HG03558 (cell line): ENCODE measurements around the gene TMEM240.
"Not testable (repeated sequence)": the region's sequence is repeated elsewhere in the genome, so short reads cannot be mapped to it uniquely, and the experiment has no call there.

Experiments
- ATAC-seq: cut with Tn5 transposase; IDR thresholded peaks from one replicate; pipeline ENCODE4 v1.9.1; 2021; ENCODE audit warnings: moderate number of reproducible peaks; ENCODE audit not compliant: unreplicated experiment; ENCODE audit errors: extremely low read depth

Gene TMEM240

GRCh38 chr1:1541956-1542765 lies 1.7 kb upstream of the TMEM240 start:
- ATAC-seq: no peak

GRCh38 chr1:1540818-1541628 lies 599 bp upstream of the TMEM240 start:
- ATAC-seq: no peak

GRCh38 chr1:1539310-1540089 lies 924 bp downstream of the TMEM240 start:
- no peak for ATAC-seq

GRCh38 chr1:1538989-1539309 lies 1.5 kb downstream of the TMEM240 start:
- no peak for ATAC-seq

- ATAC-seq: no peak
Measured at GRCh38 chr1:1538334-1538733, 2.1 kb downstream of the TMEM240 start.

GRCh38 chr1:1537626-1538250 lies 2.7 kb downstream of the TMEM240 start:
- ATAC-seq: no peak

- ATAC-seq: no peak
Measured at GRCh38 chr1:1536938-1537546, 3.4 kb downstream of the TMEM240 start.

- ATAC-seq: no peak
Measured at GRCh38 chr1:1536019-1536937, 4.1 kb downstream of the TMEM240 start.

- ATAC-seq: no peak
Measured at GRCh38 chr1:1535201-1536018, 5.0 kb downstream of the TMEM240 start.

- no peak for ATAC-seq
Measured at GRCh38 chr1:1534401-1535154, 5.8 kb downstream of the TMEM240 start.

GRCh38 chr1:1533894-1534291 lies 6.5 kb downstream of the TMEM240 start:
- not testable (repeated sequence) for ATAC-seq

- not testable (repeated sequence) for ATAC-seq
Measured at GRCh38 chr1:1533176-1533893, 7.1 kb downstream of the TMEM240 start.

- no peak for ATAC-seq
Measured at GRCh38 chr1:1531947-1532346, 8.5 kb downstream of the TMEM240 start.

- no peak for ATAC-seq
Measured at GRCh38 chr1:1529936-1530335, 10.5 kb downstream of the TMEM240 start.

- ATAC-seq: no peak
Measured at GRCh38 chr1:1529321-1529720, 11.1 kb downstream of the TMEM240 start.

- no peak for ATAC-seq
Measured at GRCh38 chr1:1528301-1529267, 11.8 kb downstream of the TMEM240 start.
